Thymus (tissue), 11 donors: ENCODE results near the gene MAP2K6. TPM values are rescaled to one million over a fixed set of nuclear protein-coding genes. Genes with fewer than 3 reads are reported as not detected.

Source experiments
- DNase-seq, 9 donors: peaks; one replicate each; pipeline ENCODE4 v3.0.0-alpha.2; 2013; ENCODE audit warnings: low spot score in 9 of 9, low read depth in 6 of 9, missing footprints in 1 of 9
- H3K27ac ChIP-seq, 2 donors: one replicate each; pipeline ENCODE4 v1.5.1; 2013; ENCODE audit warnings: control low read depth in 1 of 2, low read depth in 1 of 2, low read length in 1 of 2, mild to moderate bottlenecking in 1 of 2, moderate library complexity in 1 of 2
- H3K27me3 ChIP-seq, 2 donors: one replicate each; pipeline ENCODE4 v1.5.1; 2013; ENCODE audit warnings: low read length in 1 of 2; ENCODE audit not compliant: control insufficient read depth in 2 of 2, insufficient read depth in 1 of 2
- H3K36me3 ChIP-seq, 2 donors: one replicate each; pipeline ENCODE4 v1.5.1; 2013; ENCODE audit warnings: low read length in 1 of 2, mild to moderate bottlenecking in 1 of 2, moderate library complexity in 1 of 2; ENCODE audit not compliant: control insufficient read depth in 2 of 2, insufficient read depth in 2 of 2
- H3K4me1 ChIP-seq, 2 donors: one replicate each; pipeline ENCODE4 v1.5.1; 2013; ENCODE audit warnings: low read length in 2 of 2; ENCODE audit not compliant: control insufficient read depth in 2 of 2, insufficient read depth in 2 of 2
- H3K4me3 ChIP-seq, 2 donors: one replicate each; pipeline ENCODE4 v1.5.1; 2013; ENCODE audit warnings: low read length in 2 of 2, control low read depth in 1 of 2, mild to moderate bottlenecking in 1 of 2
- H3K9me3 ChIP-seq, 2 donors: one replicate each; pipeline ENCODE4 v1.5.1; 2013; ENCODE audit warnings: low read length in 1 of 2, mild to moderate bottlenecking in 1 of 2; ENCODE audit not compliant: control insufficient read depth in 2 of 2, insufficient read depth in 1 of 2
- WGBS: extraction: QIAGEN DNeasy Blood & Tissue Kit; methylation state at CpG from one replicate; pipeline ENCODE4 v1.1.7; 2013; 5-methylcytosine and 5-hydroxymethylcytosine counted together
- polyA plus RNA-seq: library from polyadenylated mRNA; stranded (reverse); fragments of 200-250 nt; gene quantifications from one replicate; pipeline ENCODE4 v1.2.3, GENCODE V29; 2013
- total RNA-seq: library from RNA; stranded (reverse); fragments of 120-200 nt; gene quantifications from one replicate; pipeline ENCODE4 v1.2.4, GENCODE V29; 2013
- donor health status: healthy.

The MAP2K6 gene
- total and polyA plus RNA-seq, 2 donors = 11.2 to 18.5 TPM

GRCh38 chr17:69460963-69461922 lies 46.7 kb downstream of the MAP2K6 start:
- no peak overlapping the region for H3K4me3 ChIP-seq
- H3K9me3 ChIP-seq = no peaks in the 10 kb centered on the region
- H3K27ac ChIP-seq = no peak overlapping the region
- H3K36me3 ChIP-seq = peaks cover 0 to 3% of the 10 kb centered on the region in 2 donors
- H3K4me1 ChIP-seq = no peaks in the 10 kb centered on the region
- DNase-seq = no peak
- WGBS = 94% methylated on average over 12 of the region's 12 CpGs
- no peaks in the 10 kb centered on the region for H3K27me3 ChIP-seq

DNA sequence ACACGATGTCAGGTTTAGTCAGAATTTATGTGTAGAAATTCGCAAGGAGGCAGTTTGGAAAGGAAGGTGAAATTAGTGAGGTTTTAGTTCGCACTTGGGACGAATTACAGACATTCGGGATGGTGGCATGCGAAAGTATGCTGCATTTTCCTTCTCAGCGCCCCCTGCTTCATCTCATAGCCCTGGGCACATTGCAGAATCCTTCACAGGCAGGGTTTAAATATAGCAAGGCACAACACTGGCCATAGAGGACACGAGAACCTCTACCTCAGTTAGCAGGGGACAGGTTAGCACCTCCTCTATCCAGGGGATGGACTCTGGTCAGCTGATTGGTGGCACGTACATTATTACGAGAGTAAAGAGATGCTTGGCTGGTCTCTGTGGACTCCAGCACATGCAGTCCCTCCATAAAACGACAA lies 47.5 kb downstream of the MAP2K6 start:
- Histone ChIP-seq H3K4me3 (no peak overlapping the region), H3K9me3 (no peaks in the 10 kb centered on the region), H3K36me3 (peaks cover 0 to 3% of the 10 kb centered on the region in 2 donors), H3K27me3 (no peaks in the 10 kb centered on the region), H3K4me1 (no peaks in the 10 kb centered on the region), H3K27ac (no peak overlapping the region)
- 96% methylated on average over 11 of the region's 11 CpGs for WGBS
- DNase-seq = no peak

GRCh38 chr17:69462882-69463281 lies 48.4 kb downstream of the MAP2K6 start:
- Histone ChIP-seq H3K36me3 (peaks cover 0 to 3% of the 10 kb centered on the region in 2 donors), H3K4me1 (no peaks in the 10 kb centered on the region), H3K27me3 (no peaks in the 10 kb centered on the region), H3K9me3 (no peaks in the 10 kb centered on the region), H3K27ac (no peak overlapping the region), H3K4me3 (no peak overlapping the region)
- WGBS = 98% methylated on average over 8 of the region's 8 CpGs
- no peak for DNase-seq

DNA sequence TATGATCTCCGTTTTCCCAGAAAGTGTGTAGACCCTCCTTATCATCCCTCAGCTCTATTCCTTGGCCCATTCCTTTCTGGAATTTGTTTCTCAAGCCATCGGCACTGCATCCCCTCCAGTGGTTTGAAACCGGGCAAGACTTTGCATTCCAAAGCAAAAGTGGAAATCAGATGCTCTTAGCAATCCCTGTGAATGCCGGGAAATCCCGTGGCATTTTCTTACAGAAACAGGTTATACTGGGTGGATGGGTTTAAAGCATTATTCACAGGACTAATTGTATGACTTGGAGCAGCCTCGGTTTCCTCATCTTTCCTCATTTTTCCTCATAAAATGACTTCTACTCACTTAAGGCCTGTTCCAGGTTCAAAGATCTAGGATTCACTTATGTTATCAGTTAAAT lies 52.0 kb downstream of the MAP2K6 start:
- no peak for DNase-seq
- WGBS = 87% methylated on average over 6 of the region's 6 CpGs
- no peaks in the 10 kb centered on the region for H3K4me1 ChIP-seq
- peaks cover 0 to 3% of the 10 kb centered on the region in 2 donors for H3K36me3 ChIP-seq
- no peaks in the 10 kb centered on the region for H3K27me3 ChIP-seq
- no peaks in the 10 kb centered on the region for H3K9me3 ChIP-seq
- H3K27ac ChIP-seq = no peak overlapping the region
- no peak overlapping the region for H3K4me3 ChIP-seq

GRCh38 chr17:69466905-69467667 lies 52.6 kb downstream of the MAP2K6 start:
- 96% methylated on average over 3 of the region's 3 CpGs for WGBS
- Histone ChIP-seq H3K36me3 (peaks cover 0 to 1% of the 10 kb centered on the region in 2 donors), H3K4me1 (no peaks in the 10 kb centered on the region), H3K27ac (no peak overlapping the region), H3K27me3 (no peaks in the 10 kb centered on the region), H3K4me3 (no peak overlapping the region), H3K9me3 (no peaks in the 10 kb centered on the region)
- DNase-seq = no peak

DNA sequence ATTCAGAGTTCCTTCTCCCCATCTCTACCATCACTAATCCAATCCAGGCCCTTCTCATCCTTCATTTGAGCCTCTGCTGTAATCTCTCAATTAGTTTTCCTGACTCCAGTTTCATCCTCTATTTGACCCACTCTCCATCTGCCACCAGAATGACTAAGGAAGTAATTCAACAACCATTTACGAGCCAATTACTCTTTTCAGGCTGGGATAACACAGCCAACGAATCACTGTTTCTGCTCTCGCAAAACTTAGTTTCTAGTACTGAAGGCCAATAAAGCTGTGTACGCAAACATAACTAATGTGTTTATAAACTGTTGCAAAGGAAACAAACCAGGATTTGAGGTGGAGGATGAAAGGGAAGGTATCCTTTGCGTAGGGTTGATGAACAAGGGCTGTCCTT lies 53.7 kb downstream of the MAP2K6 start:
- DNase-seq = no peak
- Histone ChIP-seq H3K27me3 (no peaks in the 10 kb centered on the region), H3K36me3 (no peaks in the 10 kb centered on the region), H3K9me3 (no peaks in the 10 kb centered on the region), H3K4me1 (no peaks in the 10 kb centered on the region), H3K27ac (no peak overlapping the region), H3K4me3 (no peak overlapping the region)
- 78% methylated on average over 5 of the region's 5 CpGs for WGBS

DNA sequence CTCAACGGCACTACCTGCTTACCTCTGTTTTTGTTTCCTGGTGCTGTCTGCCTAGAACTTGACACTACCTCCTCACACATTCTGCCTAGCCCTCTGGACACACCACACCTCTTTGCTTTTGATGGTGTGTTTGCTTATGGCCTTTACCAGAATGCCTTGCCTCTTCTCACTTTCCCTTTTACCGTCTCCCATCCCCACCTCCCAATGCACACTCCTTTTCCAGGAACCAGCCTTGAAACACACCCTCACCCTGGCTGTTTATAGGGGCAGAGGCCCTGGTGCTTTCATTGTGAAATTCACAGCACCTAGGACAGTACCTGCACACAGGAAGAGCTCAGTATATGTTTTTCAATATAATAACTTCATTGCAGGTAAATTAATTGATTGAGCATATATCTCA lies 56.2 kb downstream of the MAP2K6 start:
- Histone ChIP-seq H3K27me3 (no peaks in the 10 kb centered on the region), H3K4me3 (no peak overlapping the region), H3K4me1 (no peaks in the 10 kb centered on the region), H3K9me3 (no peaks in the 10 kb centered on the region), H3K36me3 (no peaks in the 10 kb centered on the region), H3K27ac (no peak overlapping the region)
- no peak for DNase-seq
- WGBS = 98% methylated on average over 2 of the region's 2 CpGs

GRCh38 chr17:69471406-69471805 lies 56.9 kb downstream of the MAP2K6 start:
- no peaks in the 10 kb centered on the region for H3K9me3 ChIP-seq
- WGBS = 97% methylated on average over 3 of the region's 3 CpGs
- H3K27me3 ChIP-seq = no peaks in the 10 kb centered on the region
- H3K4me3 ChIP-seq = no peak overlapping the region
- H3K27ac ChIP-seq = no peak overlapping the region
- no peak for DNase-seq
- no peaks in the 10 kb centered on the region for H3K36me3 ChIP-seq
- no peaks in the 10 kb centered on the region for H3K4me1 ChIP-seq
